Activated T-helper 9 cell treated with anti-CD3 and anti-CD28 coated beads, Interleukin-2, amount 50 U/mL, for 16 hours (primary cell): ENCODE data around the gene TECTA.
"Not testable (repeated sequence)": the region's sequence is repeated elsewhere in the genome, so short reads cannot be mapped to it uniquely, and the experiment has no call there.

ENCODE experiments used
- DNase-seq: peaks from one replicate; pipeline ENCODE4 v3.0.0-alpha.2; 2020; ENCODE audit warnings: low read depth

The TECTA gene

GRCh38 chr11:121090145-121090721, 10.8 kb upstream of the TECTA start:
- DNase-seq, result no peak

DNA sequence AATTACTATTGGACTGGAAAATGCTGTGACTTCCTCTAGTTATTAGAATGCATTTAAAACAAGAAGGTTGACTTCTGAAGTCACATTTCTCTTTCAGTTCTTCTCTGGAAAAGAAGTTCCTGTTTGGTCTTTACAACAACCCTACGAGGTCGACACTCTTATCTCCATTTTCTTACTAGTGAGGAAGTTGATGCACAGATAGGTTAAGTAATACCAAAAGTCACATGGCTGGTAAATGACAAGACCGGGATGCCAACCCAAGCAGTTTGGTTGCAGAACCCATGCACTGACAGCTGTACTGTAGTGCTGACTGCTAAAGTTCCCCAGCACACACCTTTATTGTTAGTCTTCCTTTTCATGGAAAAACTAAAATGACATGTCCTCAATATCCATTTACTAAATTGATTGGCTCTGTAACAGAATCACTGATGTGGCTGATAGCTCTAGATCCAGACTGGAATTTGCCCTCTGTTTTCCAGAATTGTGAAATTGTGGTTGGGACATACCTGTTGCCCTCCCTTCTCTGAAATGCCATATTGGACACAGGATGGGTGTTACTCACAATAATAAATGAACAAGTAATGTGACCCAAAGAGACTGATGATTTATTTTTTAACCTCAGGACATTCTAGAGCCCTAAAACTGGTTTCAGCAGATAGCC, 9.4 kb upstream of the TECTA start:
- DNase-seq, result no peak

- DNase-seq, result no peak
Observed at GRCh38 chr11:121095561-121095960, 5.5 kb upstream of the TECTA start.

GRCh38 chr11:121099364-121099763, 1.7 kb upstream of the TECTA start:
- no peak for DNase-seq

GRCh38 chr11:121099885-121100284, 1.2 kb upstream of the TECTA start:
- no peak for DNase-seq

GRCh38 chr11:121104312-121104762, 3.3 kb downstream of the TECTA start:
- no peak for DNase-seq

DNA sequence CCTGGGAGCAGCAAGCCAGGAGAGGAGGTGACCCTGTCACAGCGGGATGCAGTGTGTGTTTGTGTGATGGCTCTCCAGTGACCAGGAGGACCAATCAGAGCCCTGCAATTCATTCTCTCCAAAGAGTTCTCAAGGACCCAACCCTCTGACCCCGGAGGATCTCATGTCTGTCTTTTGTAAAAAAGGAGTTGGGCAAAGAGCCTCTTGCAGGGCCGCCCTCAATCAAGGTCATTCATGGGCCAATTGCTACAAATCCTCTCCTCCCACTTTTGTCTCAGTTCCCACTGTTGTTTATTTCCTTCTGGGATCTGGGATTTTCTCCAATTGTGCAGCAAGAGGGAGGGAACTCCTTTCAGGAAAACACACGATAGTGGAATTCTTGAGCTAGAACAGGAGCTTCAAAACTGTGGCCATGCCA, 4.0 kb downstream of the TECTA start:
- DNase-seq, result no peak

- DNase-seq, result no peak
Observed at GRCh38 chr11:121105481-121106195, 4.6 kb downstream of the TECTA start.

DNA sequence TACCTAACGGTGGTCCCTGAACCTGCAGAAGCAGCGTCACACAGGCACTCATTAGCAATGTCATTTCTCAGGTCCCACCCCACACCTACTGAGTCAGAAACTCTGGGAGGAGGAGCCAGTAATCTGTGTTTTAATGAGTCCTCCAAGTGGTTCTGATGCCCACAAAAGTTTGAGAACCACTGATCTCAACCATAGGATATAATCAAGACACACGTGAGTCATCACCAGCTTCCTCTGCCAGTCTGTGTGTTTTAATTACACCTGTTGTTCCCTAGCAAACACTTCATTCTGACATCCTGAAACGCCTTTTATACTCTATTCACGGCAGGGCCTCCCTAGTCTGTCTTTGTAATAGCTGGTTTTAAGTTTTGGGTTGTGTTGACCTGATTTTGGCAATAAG, 5.8 kb downstream of the TECTA start:
- DNase-seq, result no peak

DNA sequence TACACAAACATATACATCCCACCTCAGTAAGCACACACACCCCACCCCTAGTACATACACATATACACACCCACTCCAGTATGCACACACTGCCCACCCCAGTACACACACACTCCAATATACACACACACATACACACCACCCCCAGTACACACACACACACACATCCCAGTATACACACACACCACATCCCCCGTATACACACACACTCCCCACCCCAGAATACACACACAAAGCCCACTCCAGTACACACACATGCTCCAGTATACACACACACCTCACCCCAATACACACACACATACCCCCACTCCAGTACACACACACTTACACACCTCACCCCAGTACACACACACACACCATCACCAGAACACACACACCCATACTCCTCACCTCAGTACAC, 7.4 kb downstream of the TECTA start:
- no peak for DNase-seq

DNA sequence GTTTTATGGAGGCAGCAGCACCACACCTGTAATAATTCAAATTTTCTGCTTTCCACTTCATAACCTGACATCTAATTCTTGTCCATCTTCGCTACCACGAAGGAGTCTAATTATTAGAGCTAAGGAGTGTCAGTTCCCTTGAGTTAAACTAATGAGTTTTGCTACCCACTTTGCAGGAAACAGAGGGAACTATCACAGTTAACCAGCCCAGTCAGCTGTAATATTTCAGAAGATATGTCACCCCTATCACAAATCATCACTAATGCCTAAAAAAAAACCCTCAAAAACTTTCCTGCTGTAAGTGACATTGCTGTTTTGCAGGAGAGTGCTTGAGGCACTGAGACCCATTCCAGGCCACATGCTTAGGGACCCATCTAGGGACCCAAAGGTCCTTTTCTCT, 8.4 kb downstream of the TECTA start:
- DNase-seq, result no peak

DNA sequence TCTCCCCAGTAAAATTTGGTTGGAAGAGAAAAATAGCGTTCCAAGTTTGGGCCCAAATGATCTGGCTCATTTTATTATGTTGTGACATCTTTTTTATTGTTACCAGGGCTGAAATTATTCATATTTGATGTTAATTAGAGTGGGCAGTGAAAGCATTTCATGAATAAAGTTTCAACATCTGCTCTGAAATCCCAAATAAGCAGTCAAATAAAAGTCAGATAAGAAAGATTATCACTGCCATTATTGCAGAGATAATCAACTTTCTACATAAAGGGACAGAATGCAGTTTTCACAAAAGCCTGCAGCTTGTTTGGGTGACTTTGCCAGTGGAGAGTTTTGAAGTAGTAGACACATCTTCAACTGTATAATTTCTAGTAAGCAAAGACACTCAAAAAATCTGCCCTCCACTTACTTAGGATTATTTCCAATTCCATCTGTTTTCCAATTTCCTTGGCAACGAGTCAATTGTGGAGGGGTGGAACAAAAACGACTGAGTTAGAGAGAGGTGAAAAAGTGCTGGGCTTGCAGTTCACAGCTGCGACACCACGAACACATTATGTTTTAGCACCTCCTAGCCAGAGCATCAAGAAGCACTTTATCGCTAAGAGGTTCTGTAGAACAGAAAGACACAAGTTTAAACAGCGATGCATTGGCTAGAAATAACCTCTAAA, 9.0 kb downstream of the TECTA start:
- DNase-seq, result no peak

- DNase-seq, result no peak
Observed at GRCh38 chr11:121110871-121111724, 10.1 kb downstream of the TECTA start.

DNA sequence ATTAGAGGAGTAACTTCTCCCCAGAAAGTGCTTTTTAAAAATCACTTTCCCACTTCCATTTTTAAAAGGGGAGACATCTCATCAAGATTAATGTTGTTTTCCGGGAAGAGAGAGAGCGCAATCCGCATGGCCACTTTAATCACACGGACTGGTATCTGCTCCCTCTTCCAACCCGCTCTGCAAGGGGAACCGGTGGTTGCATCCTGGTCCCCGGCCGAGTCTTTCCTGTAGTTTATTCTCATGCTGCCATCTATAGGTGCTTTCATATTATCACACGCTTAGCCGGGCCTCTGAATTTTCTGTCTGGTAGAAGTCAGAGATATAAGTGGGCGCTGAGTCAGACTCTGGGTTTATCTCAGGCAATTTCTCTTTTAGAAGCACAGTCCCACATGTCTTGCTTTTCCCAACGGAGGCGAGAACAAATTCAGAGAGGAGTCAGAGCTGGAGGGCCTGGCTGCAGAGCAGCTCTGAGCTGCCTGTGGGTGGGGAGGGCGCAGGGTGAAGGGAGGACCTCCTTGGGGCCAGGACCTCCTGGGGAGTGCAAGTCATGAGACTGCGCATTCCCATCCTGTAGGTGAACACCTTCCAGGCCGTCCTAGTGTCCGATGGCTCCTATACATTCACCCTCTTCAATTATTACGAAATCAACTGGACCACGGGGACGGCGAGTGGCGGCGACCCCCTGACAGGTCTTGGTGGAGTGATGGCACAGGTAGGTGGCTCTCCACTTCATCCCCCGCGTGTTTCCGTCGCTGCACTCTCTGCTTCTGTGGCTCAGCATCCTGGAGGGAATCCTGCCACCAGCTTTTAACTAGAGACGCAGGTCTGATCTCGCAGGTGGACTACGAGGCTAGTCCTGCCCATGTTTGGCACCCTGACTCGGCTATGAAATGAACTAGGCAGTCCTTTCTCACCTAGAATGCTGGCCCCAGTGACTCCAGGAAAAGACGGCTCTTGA, 11.7 kb downstream of the TECTA start:
- no peak for DNase-seq

- DNase-seq, result no peak
Observed at GRCh38 chr11:121113611-121114010, 12.6 kb downstream of the TECTA start.

DNA sequence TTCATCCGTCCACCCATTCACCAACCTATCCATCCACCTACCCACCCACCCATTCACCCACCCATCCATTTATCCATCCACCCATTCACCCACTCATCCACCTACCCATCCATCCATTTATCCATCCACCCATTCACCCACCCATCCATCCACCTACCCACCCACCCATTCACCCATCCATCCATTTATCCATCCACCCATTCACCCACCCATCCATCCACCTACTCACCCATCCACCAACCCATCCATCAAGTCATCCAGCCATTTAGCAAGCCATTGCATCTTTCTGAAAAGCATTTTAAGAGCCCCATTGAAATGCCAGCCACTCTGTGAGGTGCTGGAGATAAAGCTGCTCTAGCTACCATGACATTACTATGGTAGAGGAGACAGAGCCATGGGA, 14.0 kb downstream of the TECTA start:
- not testable (repeated sequence) for DNase-seq

DNA sequence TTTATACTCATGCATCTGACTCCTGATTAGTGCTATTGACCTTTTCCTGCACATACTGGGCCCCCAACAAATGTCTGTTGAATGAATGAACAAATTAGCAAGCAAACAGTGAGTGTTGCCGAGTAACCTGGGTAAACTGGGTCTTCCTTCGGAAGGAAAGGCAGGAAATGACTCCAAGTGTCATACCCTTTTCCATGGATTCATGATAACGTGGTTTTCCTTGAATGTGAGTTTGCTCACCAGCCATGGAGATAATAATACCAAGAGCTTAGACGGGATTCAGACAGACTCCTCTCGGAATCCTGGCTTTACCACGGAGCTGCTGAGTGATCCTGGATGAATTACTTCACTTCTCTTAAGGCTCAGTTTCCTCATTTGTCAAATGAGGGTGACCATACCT, 16.7 kb downstream of the TECTA start:
- no peak for DNase-seq

DNA sequence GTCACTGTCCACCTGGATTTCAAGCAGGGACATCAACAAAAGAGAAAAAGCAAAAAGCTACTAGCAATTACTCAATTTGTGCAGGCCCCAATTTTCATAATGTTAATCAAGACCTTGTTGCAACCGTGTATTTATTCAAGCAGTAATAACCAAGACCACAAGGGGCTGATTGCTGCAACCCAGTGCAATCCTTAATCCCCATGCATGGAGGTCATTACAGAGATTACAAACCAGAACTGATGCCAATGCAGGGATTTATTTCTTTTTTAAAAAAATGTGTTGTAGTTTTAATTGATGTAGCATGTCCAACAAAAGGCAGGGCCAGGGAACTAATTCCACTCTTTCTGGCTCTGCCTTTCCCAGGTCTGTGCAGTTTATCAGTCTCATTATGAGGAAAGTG, 18.4 kb downstream of the TECTA start:
- no peak for DNase-seq

GRCh38 chr11:121122328-121122727, 21.3 kb downstream of the TECTA start:
- no peak for DNase-seq

DNA sequence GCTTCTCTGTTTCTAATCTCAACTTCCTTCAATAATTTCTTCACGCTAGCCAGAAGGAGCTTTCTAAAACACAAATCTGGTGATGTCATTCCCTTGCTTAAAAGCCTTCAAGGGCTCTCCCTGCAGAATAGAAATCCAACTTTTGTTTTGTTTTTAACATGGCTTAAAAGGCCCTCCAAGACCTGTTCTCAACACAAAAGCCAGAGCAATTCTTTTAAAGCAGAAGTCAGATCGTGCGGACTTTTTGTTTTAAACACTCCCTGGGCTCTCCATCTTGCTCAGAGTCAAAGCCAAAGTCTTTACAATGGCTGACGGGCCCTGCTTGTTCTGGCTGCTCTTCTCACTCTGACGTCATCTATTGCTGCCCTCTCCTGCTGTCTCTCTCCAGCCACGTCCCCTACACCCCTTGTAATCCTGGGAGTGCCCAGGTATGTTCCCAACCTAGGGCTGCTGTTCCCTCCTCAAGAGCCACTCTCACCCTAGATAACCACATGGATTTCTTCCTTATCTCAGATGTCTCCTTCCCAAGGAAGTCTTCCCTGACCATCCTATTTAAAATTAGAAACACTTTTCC, 22.5 kb downstream of the TECTA start:
- DNase-seq, result no peak
